ENCODE data around the gene RBKS.
A peak's percentile ranks its signal among the peaks of the same experiment; 100 is the strongest.
"Not testable (repeated sequence)": the region's sequence is repeated elsewhere in the genome, so short reads cannot be mapped to it uniquely, and the experiment has no call there.

The RBKS gene

DNA sequence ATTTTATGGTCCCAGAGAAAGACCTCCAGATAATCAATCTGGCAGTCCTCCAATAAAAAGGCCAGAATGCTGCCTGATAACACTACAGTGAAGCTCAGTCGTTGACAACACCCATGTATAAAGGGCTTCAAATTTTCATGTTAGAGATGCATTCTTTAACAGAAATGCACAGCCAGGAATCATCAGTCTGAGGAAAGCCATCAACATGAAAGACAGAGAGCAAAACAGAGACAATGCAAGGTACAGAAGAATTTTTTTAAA, 14.1 kb upstream of the RBKS start:
- DNase-seq (ENCODE audit: low spot score), result no peak

DNA sequence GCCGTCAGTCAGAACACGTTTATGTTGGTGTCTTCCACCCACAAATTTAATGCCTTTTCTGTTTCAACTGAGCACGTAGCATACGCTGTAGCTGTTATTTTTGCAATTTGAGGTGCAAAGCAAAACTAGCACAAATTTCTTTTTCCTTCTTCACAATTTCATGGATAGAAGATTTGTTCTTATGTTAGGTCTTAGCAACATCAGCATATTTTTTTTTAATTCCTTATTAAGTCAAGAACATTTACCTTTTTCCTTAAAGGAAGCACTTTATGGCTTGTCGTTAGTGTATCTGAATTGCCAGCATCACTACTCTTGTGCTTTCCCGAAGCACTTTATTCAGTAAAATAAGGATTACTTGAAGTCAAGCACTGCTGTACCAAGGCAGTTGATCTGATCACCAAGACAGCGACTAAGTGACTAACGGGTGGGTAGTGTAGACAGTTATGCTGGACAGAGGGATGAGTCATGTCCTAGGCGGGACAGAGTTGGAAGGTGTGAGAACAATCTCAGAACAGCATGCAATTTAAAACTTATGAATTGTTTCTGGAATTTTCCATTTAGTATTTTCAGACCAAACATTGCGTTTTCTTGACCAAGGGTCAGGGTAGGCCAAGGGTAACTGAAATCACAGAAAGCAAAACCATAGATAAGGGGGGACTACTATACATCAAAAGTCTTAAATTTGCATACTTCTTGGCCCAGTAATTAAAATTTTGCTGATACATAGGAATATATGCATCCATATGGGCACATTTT, 13.6 kb upstream of the RBKS start:
- no peak for DNase-seq (ENCODE audit: low spot score)

DNA sequence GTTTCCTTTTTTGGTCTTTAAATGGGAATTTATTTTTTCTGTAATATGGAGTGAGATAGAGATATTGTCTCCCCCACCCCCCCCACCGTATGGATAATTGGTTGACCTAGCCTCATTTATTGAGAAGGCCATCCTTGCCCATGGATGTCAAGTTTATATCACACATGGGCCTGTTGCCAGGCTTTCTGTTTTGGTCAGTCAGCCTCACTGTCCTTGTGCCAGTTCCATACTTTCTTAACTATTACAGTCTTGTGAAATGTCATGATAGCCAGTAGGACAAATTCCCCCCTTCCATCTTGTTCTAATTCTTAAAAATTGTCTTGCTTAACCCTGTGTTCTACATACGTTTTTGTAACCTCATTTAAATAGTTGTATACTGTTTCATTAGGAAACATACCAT, 12.8 kb upstream of the RBKS start:
- no peak for DNase-seq (ENCODE audit: low spot score)

GRCh38 chr2:27902098-27902497, 11.9 kb upstream of the RBKS start:
- no peak for DNase-seq (ENCODE audit: low spot score)

GRCh38 chr2:27901234-27901633, 11.0 kb upstream of the RBKS start:
- DNase-seq (ENCODE audit: low spot score), result no peak

DNA sequence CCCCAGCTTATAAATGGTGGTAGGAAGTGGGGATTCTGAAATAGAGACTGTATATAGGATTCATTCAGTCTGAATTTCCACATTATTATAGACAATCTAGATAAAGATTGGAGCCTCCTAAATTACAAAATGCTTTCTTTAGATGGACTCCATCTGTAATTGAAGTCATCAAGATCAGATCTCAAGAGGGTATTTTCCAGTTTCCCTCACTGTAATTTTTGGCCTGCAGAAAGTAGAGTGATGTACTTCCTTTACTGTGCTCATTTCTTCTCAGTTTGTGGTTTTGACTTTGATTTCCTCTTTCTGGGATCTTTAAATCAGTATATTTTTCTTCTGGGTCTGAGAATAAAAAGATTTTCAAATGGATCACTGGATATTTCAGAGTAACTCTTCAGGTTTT, 7.5 kb upstream of the RBKS start:
- no peak for DNase-seq (ENCODE audit: low spot score)

DNA sequence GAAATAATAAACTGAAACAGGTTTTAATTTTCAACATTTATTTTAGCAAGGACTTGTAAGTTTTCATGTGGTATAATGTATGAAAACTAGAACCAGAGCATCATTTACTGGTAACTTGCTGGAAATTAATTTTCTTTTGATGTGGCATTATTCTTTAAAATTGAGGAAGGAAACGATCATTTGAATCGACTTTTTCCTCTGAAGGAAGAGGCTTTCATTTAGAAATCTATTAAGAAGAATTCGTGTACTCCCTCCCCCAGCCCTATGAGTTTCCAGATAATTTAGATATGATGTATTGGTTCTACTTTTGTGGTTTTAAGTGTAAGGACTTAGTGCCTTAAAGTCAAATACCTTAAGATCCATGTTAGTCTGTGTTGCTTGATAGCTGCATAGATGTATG, 2.8 kb upstream of the RBKS start:
- DNase-seq (ENCODE audit: low spot score), result no peak

DNA sequence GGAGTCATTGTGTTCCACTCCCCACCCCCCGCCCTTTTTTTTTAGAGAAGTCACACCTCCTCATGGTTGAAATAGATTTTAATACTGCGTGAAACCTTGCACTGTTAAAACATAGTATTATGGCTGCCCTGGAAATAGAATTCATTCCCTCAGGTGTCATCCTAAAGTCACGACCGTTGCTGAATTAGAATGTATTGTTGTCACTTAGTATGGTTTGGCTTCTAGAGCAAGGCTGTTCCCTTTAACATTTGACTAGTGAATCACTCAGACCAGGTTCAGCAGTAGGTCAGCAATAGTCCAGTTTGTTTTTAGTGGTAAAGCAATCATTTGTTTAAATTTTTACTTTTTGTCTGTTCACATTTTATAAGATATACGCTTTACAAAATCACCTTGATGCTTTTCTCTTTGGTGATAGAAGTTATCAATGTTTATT, 1.5 kb upstream of the RBKS start:
- no peak for DNase-seq (ENCODE audit: low spot score)

DNA sequence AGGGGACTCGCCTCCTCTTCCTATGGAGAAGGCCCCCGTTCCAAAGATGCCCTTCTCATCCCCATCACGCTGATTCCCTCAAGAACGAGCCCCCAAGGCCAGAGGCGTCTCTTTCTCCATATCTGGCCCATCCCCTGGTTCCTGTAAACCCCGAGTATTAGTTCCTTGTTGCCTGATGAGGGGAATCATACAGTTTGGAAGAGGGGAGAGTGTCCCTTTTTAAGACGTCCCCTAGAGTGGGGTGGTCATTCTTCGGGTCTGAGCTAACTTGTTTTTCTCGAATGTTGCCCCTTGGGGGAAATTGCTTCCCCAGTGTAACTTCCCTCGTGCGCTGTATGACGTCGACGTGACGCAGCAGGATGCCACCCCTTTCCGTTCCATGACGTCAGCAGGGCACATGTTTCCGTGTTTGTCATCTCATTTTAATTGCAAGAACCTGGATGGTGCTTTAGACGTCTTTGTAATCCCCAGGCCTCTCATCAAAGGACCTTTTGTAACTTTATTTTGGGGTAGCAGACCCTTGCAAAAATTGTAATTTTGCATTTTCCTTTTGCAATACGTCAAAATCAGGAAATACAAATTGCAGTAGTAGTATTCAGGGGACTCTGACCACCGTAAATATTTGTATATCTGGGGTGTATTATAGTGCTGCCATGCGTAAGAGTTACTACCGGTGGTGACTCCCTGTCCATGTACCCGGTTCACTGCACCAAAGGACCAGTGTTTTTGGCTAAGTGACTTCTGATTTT, 911 bp upstream of the RBKS start:
- peak; percentile 59 for DNase-seq (ENCODE audit: low spot score)

DNA sequence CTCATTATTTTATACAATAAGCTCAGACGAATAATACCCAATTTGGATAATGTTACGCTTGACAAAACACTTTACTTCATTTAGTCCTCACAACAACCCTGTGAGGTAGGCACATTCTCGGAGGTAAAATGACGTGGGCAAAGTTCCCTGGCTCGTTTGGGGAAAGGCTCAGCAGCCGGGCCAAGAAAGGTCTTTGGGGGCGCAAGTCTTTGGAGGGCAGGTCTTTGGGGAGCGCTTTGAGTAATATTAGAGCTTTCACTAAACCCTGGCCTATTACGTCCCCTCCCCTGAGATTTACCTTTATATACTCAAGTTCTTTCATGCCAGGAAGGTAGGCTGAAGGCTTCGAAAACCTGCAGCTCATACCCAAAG, 427 bp downstream of the RBKS start:
- DNase-seq (ENCODE audit: low spot score), result no peak

- no peak for DNase-seq (ENCODE audit: low spot score)
Observed at GRCh38 chr2:27888790-27889189, 1.4 kb downstream of the RBKS start.

DNA sequence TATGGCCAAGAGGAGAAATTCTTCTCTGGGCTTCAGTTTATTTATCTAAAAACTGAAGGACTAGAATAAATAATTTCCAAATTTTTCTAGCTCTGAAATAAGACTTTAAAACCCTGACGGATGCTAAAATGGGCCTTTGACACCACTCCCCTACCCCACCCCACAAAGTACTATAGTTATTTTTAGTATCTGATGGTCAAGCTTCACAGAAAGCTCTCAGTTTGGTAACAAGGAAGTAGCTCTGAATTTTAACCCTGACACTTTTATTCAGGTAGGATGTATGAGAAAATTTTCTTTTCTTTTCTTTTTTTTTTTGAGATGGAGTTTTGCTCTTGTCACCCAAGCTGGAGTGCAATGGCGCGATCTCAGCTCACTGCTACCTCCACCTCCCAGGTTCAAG, 2.4 kb downstream of the RBKS start:
- DNase-seq (ENCODE audit: low spot score), result no peak

- DNase-seq (ENCODE audit: low spot score), result no peak
Observed at GRCh38 chr2:27887111-27887510, 3.1 kb downstream of the RBKS start.

GRCh38 chr2:27886322-27886721, 3.9 kb downstream of the RBKS start:
- DNase-seq (ENCODE audit: low spot score), result no peak

DNA sequence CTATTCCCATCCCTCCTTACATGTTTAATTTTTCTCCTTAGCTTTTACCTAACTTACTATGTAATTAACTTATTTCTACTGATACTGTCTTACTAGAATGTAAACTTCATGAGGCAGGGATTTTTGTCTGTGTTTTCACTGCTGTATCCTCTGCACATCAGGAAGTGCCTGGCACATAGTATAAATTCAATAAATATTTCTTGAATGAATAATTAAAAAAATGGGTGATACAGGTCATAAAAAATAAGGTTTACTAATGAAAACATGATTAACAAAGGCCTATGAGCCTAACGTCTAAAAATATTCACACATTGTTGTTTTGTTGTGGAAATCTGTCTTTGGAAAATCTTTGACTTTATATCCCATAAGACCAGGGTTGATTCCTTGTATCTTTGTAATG, 4.5 kb downstream of the RBKS start:
- no peak for DNase-seq (ENCODE audit: low spot score)

GRCh38 chr2:27885234-27885633, 5.0 kb downstream of the RBKS start:
- DNase-seq (ENCODE audit: low spot score), result no peak

- DNase-seq (ENCODE audit: low spot score), result no peak
Observed at GRCh38 chr2:27884601-27885000, 5.6 kb downstream of the RBKS start.

DNA sequence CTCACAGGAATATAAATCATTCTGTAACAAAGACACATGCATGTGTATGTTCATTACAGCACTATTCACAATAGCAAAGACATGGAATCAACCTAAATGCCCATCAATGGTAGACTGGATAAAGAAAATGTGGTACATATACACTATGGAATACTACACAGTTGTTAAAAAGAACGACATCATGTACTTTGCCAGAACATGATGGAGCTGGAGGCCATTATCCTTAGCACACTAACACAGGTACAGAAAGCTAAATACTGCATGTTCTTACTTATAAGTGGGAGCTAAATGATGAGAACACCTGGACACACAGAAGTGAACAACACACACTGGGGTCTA, 7.6 kb downstream of the RBKS start:
- DNase-seq (ENCODE audit: low spot score), result not testable (repeated sequence)

GRCh38 chr2:27881815-27882583, 8.2 kb downstream of the RBKS start:
- DNase-seq (ENCODE audit: low spot score), result not testable (repeated sequence)

DNA sequence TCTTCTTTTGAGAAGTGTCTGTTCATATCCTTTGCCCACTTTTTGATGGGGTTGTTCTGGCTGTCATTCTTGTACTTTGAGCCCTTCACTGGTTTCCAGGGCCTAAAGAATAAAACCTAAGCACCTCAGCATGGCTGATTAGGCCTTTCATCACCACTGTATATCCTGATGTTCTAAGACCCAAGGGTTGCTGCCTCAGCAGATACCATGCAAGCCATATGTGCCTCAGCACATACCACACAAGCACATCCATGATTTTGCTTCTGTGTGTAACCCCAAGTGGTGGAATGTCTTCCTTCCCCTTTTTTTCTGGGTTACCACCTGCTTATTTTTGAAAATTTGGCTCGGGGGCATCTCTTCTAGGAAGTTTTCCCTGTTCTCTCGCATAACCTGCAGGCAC, 11.4 kb downstream of the RBKS start:
- no peak for DNase-seq (ENCODE audit: low spot score)

DNA sequence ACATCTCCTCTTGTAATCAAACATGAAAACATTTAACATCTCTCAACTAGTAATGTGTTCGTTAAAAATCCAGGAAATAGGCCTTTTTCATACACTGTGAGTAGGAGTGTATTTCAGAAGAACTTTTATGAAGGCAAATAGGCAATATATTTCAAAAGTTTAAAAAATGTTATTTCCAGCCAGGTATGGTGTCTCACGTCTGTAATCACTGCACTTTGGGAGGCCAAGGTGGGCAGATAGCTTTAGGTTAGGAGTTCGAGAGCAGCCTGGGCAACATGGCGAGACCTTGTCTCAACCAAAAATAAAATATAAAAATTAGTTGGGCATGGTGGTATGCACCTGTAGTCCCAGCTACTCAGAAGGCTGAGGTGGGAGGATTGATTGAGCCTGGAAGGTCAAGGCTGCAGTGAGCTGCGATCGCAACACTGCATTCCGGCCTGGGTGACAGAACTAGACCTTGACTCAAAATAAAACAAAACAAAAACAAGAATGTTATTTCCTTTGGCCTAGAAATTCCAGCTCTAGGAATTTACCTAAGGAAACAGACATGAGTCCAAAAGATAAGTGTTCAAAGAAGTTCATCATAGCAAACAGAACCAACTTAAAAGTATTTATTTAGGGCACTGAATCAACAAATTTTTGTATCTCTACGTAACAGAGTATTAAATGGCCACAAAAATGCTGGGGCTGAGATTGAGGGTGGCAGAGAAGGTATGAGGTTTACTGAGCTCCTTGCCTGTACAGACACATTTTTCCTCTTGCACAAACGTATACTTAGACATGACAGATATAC, 14.9 kb downstream of the RBKS start:
- no peak for DNase-seq (ENCODE audit: low spot score)

DNA sequence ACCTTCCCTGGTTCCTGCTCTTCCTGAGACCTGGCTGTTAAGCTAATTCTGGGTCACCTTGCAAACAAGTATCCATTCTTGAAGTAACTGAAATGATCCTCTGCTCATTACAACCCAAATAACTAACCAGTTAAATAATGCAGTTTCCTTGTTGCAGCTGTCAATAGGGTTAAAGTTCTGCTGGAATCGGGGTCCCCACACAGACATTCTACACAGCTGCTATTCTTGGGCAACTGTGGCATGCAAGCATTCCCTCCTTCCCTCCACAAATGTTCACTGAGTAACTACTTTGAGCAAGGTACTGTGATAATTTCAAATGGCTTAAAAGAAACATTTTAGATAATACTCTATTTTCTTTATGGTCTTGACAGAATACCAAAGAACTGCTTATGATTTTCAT, 17.1 kb downstream of the RBKS start:
- no peak for DNase-seq (ENCODE audit: low spot score)

DNA sequence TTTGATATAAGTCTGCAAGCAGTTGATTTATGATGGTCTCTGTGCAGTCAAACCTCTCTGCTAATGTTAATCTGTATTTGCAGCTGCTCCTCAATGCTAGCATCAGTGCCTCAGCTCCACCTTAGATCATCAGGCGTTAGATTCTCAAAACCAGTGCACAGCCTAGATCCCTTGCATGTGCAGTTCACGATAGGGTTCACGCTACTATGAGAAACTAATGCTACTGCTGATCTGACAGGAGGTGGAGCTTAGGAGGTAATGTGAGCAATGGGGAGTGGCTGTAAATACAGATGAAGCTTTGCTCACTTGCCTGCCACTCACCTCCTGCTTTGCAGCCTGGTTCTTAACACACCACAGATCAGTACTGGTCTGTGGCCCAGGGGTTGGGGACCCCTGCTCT, 18.4 kb downstream of the RBKS start:
- no peak for DNase-seq (ENCODE audit: low spot score)

Data from D341Med (cell line).